Heart left ventricle (tissue), 16 donors: ENCODE results near the gene LMAN1. TPM values are rescaled to one million over a fixed set of nuclear protein-coding genes. Genes with fewer than 3 reads are reported as not detected.

Experiments used
- ATAC-seq, 4 donors: fragments of 200-7000 bp; cut with Tn5 transposase; one replicate each; pipeline ENCODE4 v1.9.1; 2020 to 2022; ENCODE audit warnings: moderate library complexity in 4 of 4, mild to moderate bottlenecking in 3 of 4, moderate number of reproducible peaks in 1 of 4
- DNase-seq, 5 donors: peaks; one replicate each; pipeline ENCODE4 v3.0.0-alpha.2; 2020
- H3K27ac ChIP-seq, 12 donors: fragments of 200-600 bp; sonication (generic) in 4 of 12; one replicate each; pipeline versions ENCODE4 v1.5.0 to v1.8.0; 2016 to 2022; ENCODE audit warnings: mild to moderate bottlenecking in 2 of 12
- H3K27me3 ChIP-seq, 9 donors: fragments of 200-600 bp; sonication (generic) in 2 of 9; one replicate each; pipeline versions ENCODE4 v1.5.1 to v1.8.0; 2016 to 2022; ENCODE audit warnings: mild to moderate bottlenecking in 3 of 9
- H3K36me3 ChIP-seq, 9 donors: fragments of 200-600 bp; sonication (generic) in 2 of 9; one replicate each; pipeline versions ENCODE4 v1.5.0 to v1.8.0; 2018 to 2022; ENCODE audit warnings: mild to moderate bottlenecking in 2 of 9
- H3K4me1 ChIP-seq, 12 donors: fragments of 200-600 bp; sonication (generic) in 4 of 12; one replicate each; pipeline versions ENCODE4 v1.5.0 to v1.8.0; 2016 to 2022; ENCODE audit warnings: mild to moderate bottlenecking in 3 of 12
- H3K4me3 ChIP-seq, 12 donors: fragments of 200-600 bp; sonication (generic) in 4 of 12; one replicate each; pipeline versions ENCODE4 v1.5.0 to v1.8.0; 2017 to 2022; ENCODE audit warnings: mild to moderate bottlenecking in 9 of 12, moderate library complexity in 4 of 12
- H3K9me3 ChIP-seq, 12 donors: fragments of 200-600 bp; sonication (generic) in 4 of 12; one replicate each; pipeline versions ENCODE4 v1.5.0 to v1.8.0; 2016 to 2022; ENCODE audit warnings: mild to moderate bottlenecking in 1 of 12
- CTCF ChIP-seq, 12 donors: fragments of 200-600 bp; sonication (generic) in 4 of 12; IDR thresholded peaks; one replicate each; pipeline versions ENCODE4 v1.5.0 to v1.8.0; 2018 to 2022; ENCODE audit warnings: antibody characterized with exemption in 12 of 12, mild to moderate bottlenecking in 5 of 12
- POLR2A ChIP-seq, 2 donors: fragments of 450-650 bp; IDR thresholded peaks; one replicate each; pipeline ENCODE4 v1.6.1; 2017; ENCODE audit warnings: antibody characterized with exemption in 2 of 2, mild to moderate bottlenecking in 2 of 2, moderate library complexity in 2 of 2
- WGBS, 4 donors: extraction: QIAGEN DNeasy Blood & Tissue Kit in 2 of 4; methylation state at CpG; one replicate each; pipeline versions ENCODE4 v1.1.5 to v1.1.7; 2013 to 2018; 5-methylcytosine and 5-hydroxymethylcytosine counted together
- intact Hi-C, 10 donors: fragments of 100-400 bp; cut with DNase I; formaldehyde crosslinking; loops; one replicate each; pipeline versions ENCODE4 v1.11.1 to v1.14.2; 2022
- polyA plus RNA-seq, 2 donors: library from polyadenylated mRNA; stranded (reverse); fragments of 200-250 nt; gene quantifications; one replicate each; pipeline ENCODE4 v1.2.3, GENCODE V29; 2013
- total RNA-seq, 9 donors: library from RNA; depleted of rRNA in 2 of 9; stranded (reverse); fragments of >200 nt in 2 of 9; fragmentation: NEBNext Ultra II Directional in 3 of 9; extraction: Animal tissue kit (Norgen Biotek cat#: 25700) in 3 of 9; gene quantifications; one replicate each; pipeline versions ENCODE4 v1.1.0 to v1.2.4, GENCODE V29; 2016 to 2023
- donor health status: ischemic (EF 13 %, LVEDD 7.1; RV severe dilation, severe dysfunction).
- donor health status: healthy with polysubstance abuse.
- donor health status: DM: no; HTN: yes; CAD: no.
- donor health status: DM: no; HTN: no; CAD: no.
- donor health status: ischemic (EF 25% LVEDD 6.9; RV normal size, moderate dysfunction).
- donor health status: ischemic (EF 25% LVEDD 5.7; RV mildly dilated, moderate dysfunction).
- donor health status: healthy.
- donor health status: DM: yes; HTN: yes; CAD: no.
- donor health status: ischemic (EF 35%, LVEDD 5.7; RV mildly dilated, moderate dysfunction).
- donor health status: nonischemic (EF 11% LVEDD 7.7; RV severe dilation, severe dysfunction).
- donor health status: DM: yes; HTN: yes; CAD: no.
- donor health status: PGD.
- donor health status: ischemic (EF 29% LVEDD 5.4; RV normal size, mild dysfunction).
- donor health status: nonischemic (EF 23%, LVEDD 6.1; RV moderate dilation, normal function).

Gene LMAN1
- total and polyA plus RNA-seq, 11 donors, result 16.5 to 72.9 (median 60.5) TPM

DNA sequence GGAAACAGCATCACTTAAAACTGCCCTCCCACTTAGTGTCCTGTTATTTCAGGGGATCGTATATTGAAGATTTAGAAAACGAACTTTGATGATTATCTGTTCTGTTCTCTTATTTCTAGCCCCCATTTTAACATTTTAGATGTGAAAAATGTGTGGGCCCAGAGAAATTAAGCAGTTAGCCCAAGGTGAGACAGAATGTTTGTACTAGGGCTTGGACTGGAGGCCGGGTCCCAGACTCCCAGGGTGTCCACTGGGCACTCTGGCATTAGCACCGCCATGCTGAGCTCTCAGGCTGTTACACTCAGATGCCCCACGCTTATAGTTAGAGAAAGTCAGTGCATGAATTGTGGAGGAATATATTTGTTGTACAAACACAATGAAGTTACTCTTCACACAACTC is 80.3 kb downstream of the LMAN1 start:
- Histone ChIP-seq H3K36me3 (no peaks in the 10 kb centered on the region), H3K9me3 (no peaks in the 10 kb centered on the region), H3K27ac (no peak overlapping the region), H3K4me1 (peaks cover 0 to 5% (median under 1%) of the 10 kb centered on the region in 12 donors), H3K4me3 (no peak overlapping the region), H3K27me3 (peaks cover 17 to 91% (median 58%) of the 10 kb centered on the region in 9 donors)
- DNase-seq (no peak), ATAC-seq (no peak)
- 64 to 77% (median 66%) methylated on average over 5 of the region's 5 CpGs for WGBS, 4 donors
- TF ChIP-seq CTCF (IDR thresholded peaks at IDR 0.05), result no peak
- TF ChIP-seq POLR2A (IDR thresholded peaks at IDR 0.05), result no peak
- intact Hi-C loops, result no loop called here

Other genes with a start within 250 kb of the LMAN1 start
- gene SEC11C, start 219.4 kb downstream of the LMAN1 start, total RNA-seq, result 10 to 100 TPM; 10.2 to 44.0 (median 18.1) TPM
- gene SEC11C, start 219.4 kb downstream of the LMAN1 start, polyA plus RNA-seq, result 10 to 100 TPM; 16.9 to 73.9 TPM
- gene GRP, start 139.1 kb downstream of the LMAN1 start, total RNA-seq, result not detected
- gene GRP, start 139.1 kb downstream of the LMAN1 start, polyA plus RNA-seq, result not detected
- not detected for gene RAX, start 85.8 kb downstream of the LMAN1 start, total RNA-seq
- gene RAX, start 85.8 kb downstream of the LMAN1 start, polyA plus RNA-seq, result not detected
- gene CPLX4, start 40.6 kb downstream of the LMAN1 start, total RNA-seq, result not detected
- not detected for gene CPLX4, start 40.6 kb downstream of the LMAN1 start, polyA plus RNA-seq